ENCODE data around the gene BMPR1A.

Gene BMPR1A

GRCh38 chr10:86830043-86830591 is 73.7 kb downstream of the BMPR1A start:
- H3K4me3 ChIP-seq (ENCODE audit: low read length in 2 of 2), result no peak overlapping the region
- H3K4me1 ChIP-seq (ENCODE audit: control insufficient read depth in 2 of 2, insufficient read depth in 2 of 2, low read length in 2 of 2), result peaks cover 3 to 6% of the 10 kb centered on the region in 2 donors
- H3K27me3 ChIP-seq (ENCODE audit: control insufficient read depth in 2 of 2, insufficient read depth in 2 of 2, low read length in 2 of 2), result no peaks in the 10 kb centered on the region
- no peaks in the 10 kb centered on the region for H3K9me3 ChIP-seq (ENCODE audit: control insufficient read depth in 2 of 2, low read length in 2 of 2)
- no peaks in the 10 kb centered on the region for H3K36me3 ChIP-seq (ENCODE audit: control insufficient read depth in 2 of 2, insufficient read depth in 2 of 2, low read length in 2 of 2)
- no peak overlapping the region for H3K9ac ChIP-seq (ENCODE audit: low read depth in 1 of 2, low read length in 2 of 2)
- no peak overlapping the region for H3K27ac ChIP-seq (ENCODE audit: low read depth in 2 of 2, low read length in 2 of 2)

- Histone ChIP-seq H3K4me1 (ENCODE audit: control insufficient read depth in 2 of 2, insufficient read depth in 2 of 2, low read length in 2 of 2) (peaks cover 3 to 6% of the 10 kb centered on the region in 2 donors), H3K4me3 (ENCODE audit: low read length in 2 of 2) (no peak overlapping the region), H3K9ac (ENCODE audit: low read depth in 1 of 2, low read length in 2 of 2) (no peak overlapping the region), H3K27ac (ENCODE audit: low read depth in 2 of 2, low read length in 2 of 2) (no peak overlapping the region), H3K9me3 (ENCODE audit: control insufficient read depth in 2 of 2, low read length in 2 of 2) (no peaks in the 10 kb centered on the region), H3K36me3 (ENCODE audit: control insufficient read depth in 2 of 2, insufficient read depth in 2 of 2, low read length in 2 of 2) (peaks cover 0 to under 1% of the 10 kb centered on the region in 2 donors), H3K27me3 (ENCODE audit: control insufficient read depth in 2 of 2, insufficient read depth in 2 of 2, low read length in 2 of 2) (no peaks in the 10 kb centered on the region)
Measured at GRCh38 chr10:86833969-86834368, 77.5 kb downstream of the BMPR1A start.

- H3K9ac ChIP-seq (ENCODE audit: low read depth in 1 of 2, low read length in 2 of 2), result no peak overlapping the region
- no peak overlapping the region for H3K4me3 ChIP-seq (ENCODE audit: low read length in 2 of 2)
- H3K27ac ChIP-seq (ENCODE audit: low read depth in 2 of 2, low read length in 2 of 2), result no peak overlapping the region
- peaks cover 2 to 10% of the 10 kb centered on the region in 2 donors for H3K36me3 ChIP-seq (ENCODE audit: control insufficient read depth in 2 of 2, insufficient read depth in 2 of 2, low read length in 2 of 2)
- no peaks in the 10 kb centered on the region for H3K9me3 ChIP-seq (ENCODE audit: control insufficient read depth in 2 of 2, low read length in 2 of 2)
- H3K4me1 ChIP-seq (ENCODE audit: control insufficient read depth in 2 of 2, insufficient read depth in 2 of 2, low read length in 2 of 2), result no peaks in the 10 kb centered on the region
- H3K27me3 ChIP-seq (ENCODE audit: control insufficient read depth in 2 of 2, insufficient read depth in 2 of 2, low read length in 2 of 2), result no peaks in the 10 kb centered on the region
Measured at GRCh38 chr10:86836044-86836443, 79.6 kb downstream of the BMPR1A start.

- H3K9me3 ChIP-seq (ENCODE audit: control insufficient read depth in 2 of 2, low read length in 2 of 2), result no peaks in the 10 kb centered on the region
- H3K9ac ChIP-seq (ENCODE audit: low read depth in 1 of 2, low read length in 2 of 2), result no peak overlapping the region
- H3K27ac ChIP-seq (ENCODE audit: low read depth in 2 of 2, low read length in 2 of 2), result no peak overlapping the region
- no peaks in the 10 kb centered on the region for H3K27me3 ChIP-seq (ENCODE audit: control insufficient read depth in 2 of 2, insufficient read depth in 2 of 2, low read length in 2 of 2)
- H3K4me3 ChIP-seq (ENCODE audit: low read length in 2 of 2), result no peak overlapping the region
- H3K4me1 ChIP-seq (ENCODE audit: control insufficient read depth in 2 of 2, insufficient read depth in 2 of 2, low read length in 2 of 2), result no peaks in the 10 kb centered on the region
- H3K36me3 ChIP-seq (ENCODE audit: control insufficient read depth in 2 of 2, insufficient read depth in 2 of 2, low read length in 2 of 2), result peaks cover 2 to 17% of the 10 kb centered on the region in 2 donors
Measured at GRCh38 chr10:86837663-86838062, 81.2 kb downstream of the BMPR1A start.

- no peak overlapping the region for H3K27ac ChIP-seq (ENCODE audit: low read depth in 2 of 2, low read length in 2 of 2)
- no peak overlapping the region for H3K9ac ChIP-seq (ENCODE audit: low read depth in 1 of 2, low read length in 2 of 2)
- no peak overlapping the region for H3K4me3 ChIP-seq (ENCODE audit: low read length in 2 of 2)
- H3K36me3 ChIP-seq (ENCODE audit: control insufficient read depth in 2 of 2, insufficient read depth in 2 of 2, low read length in 2 of 2), result peaks cover 2 to 19% of the 10 kb centered on the region in 2 donors
- no peaks in the 10 kb centered on the region for H3K27me3 ChIP-seq (ENCODE audit: control insufficient read depth in 2 of 2, insufficient read depth in 2 of 2, low read length in 2 of 2)
- H3K4me1 ChIP-seq (ENCODE audit: control insufficient read depth in 2 of 2, insufficient read depth in 2 of 2, low read length in 2 of 2), result no peaks in the 10 kb centered on the region
- no peaks in the 10 kb centered on the region for H3K9me3 ChIP-seq (ENCODE audit: control insufficient read depth in 2 of 2, low read length in 2 of 2)
Measured at GRCh38 chr10:86840498-86840897, 84.1 kb downstream of the BMPR1A start.

GRCh38 chr10:86846088-86846487 is 89.7 kb downstream of the BMPR1A start:
- no peak overlapping the region for H3K4me3 ChIP-seq (ENCODE audit: low read length in 2 of 2)
- no peak overlapping the region for H3K27ac ChIP-seq (ENCODE audit: low read depth in 2 of 2, low read length in 2 of 2)
- no peaks in the 10 kb centered on the region for H3K27me3 ChIP-seq (ENCODE audit: control insufficient read depth in 2 of 2, insufficient read depth in 2 of 2, low read length in 2 of 2)
- peaks cover 0 to 8% of the 10 kb centered on the region in 2 donors for H3K36me3 ChIP-seq (ENCODE audit: control insufficient read depth in 2 of 2, insufficient read depth in 2 of 2, low read length in 2 of 2)
- H3K4me1 ChIP-seq (ENCODE audit: control insufficient read depth in 2 of 2, insufficient read depth in 2 of 2, low read length in 2 of 2), result no peaks in the 10 kb centered on the region
- no peak overlapping the region for H3K9ac ChIP-seq (ENCODE audit: low read depth in 1 of 2, low read length in 2 of 2)
- no peaks in the 10 kb centered on the region for H3K9me3 ChIP-seq (ENCODE audit: control insufficient read depth in 2 of 2, low read length in 2 of 2)

GRCh38 chr10:86848747-86849146 is 92.3 kb downstream of the BMPR1A start:
- Histone ChIP-seq H3K4me3 (ENCODE audit: low read length in 2 of 2) (no peak overlapping the region), H3K27ac (ENCODE audit: low read depth in 2 of 2, low read length in 2 of 2) (no peak overlapping the region), H3K4me1 (ENCODE audit: control insufficient read depth in 2 of 2, insufficient read depth in 2 of 2, low read length in 2 of 2) (no peaks in the 10 kb centered on the region), H3K27me3 (ENCODE audit: control insufficient read depth in 2 of 2, insufficient read depth in 2 of 2, low read length in 2 of 2) (no peaks in the 10 kb centered on the region), H3K9me3 (ENCODE audit: control insufficient read depth in 2 of 2, low read length in 2 of 2) (no peaks in the 10 kb centered on the region), H3K36me3 (ENCODE audit: control insufficient read depth in 2 of 2, insufficient read depth in 2 of 2, low read length in 2 of 2) (peaks cover 0 to 2% of the 10 kb centered on the region in 2 donors), H3K9ac (ENCODE audit: low read depth in 1 of 2, low read length in 2 of 2) (no peak overlapping the region)

- Histone ChIP-seq H3K4me3 (ENCODE audit: low read length in 2 of 2) (no peak overlapping the region), H3K27ac (ENCODE audit: low read depth in 2 of 2, low read length in 2 of 2) (no peak overlapping the region), H3K27me3 (ENCODE audit: control insufficient read depth in 2 of 2, insufficient read depth in 2 of 2, low read length in 2 of 2) (no peaks in the 10 kb centered on the region), H3K4me1 (ENCODE audit: control insufficient read depth in 2 of 2, insufficient read depth in 2 of 2, low read length in 2 of 2) (no peaks in the 10 kb centered on the region), H3K9me3 (ENCODE audit: control insufficient read depth in 2 of 2, low read length in 2 of 2) (no peaks in the 10 kb centered on the region), H3K36me3 (ENCODE audit: control insufficient read depth in 2 of 2, insufficient read depth in 2 of 2, low read length in 2 of 2) (peaks cover 0 to 2% of the 10 kb centered on the region in 2 donors), H3K9ac (ENCODE audit: low read depth in 1 of 2, low read length in 2 of 2) (no peak overlapping the region)
Measured at GRCh38 chr10:86849181-86849894, 92.9 kb downstream of the BMPR1A start.

GRCh38 chr10:86850481-86850880 is 94.1 kb downstream of the BMPR1A start:
- H3K36me3 ChIP-seq (ENCODE audit: control insufficient read depth in 2 of 2, insufficient read depth in 2 of 2, low read length in 2 of 2), result no peaks in the 10 kb centered on the region
- no peak overlapping the region for H3K27ac ChIP-seq (ENCODE audit: low read depth in 2 of 2, low read length in 2 of 2)
- H3K4me3 ChIP-seq (ENCODE audit: low read length in 2 of 2), result no peak overlapping the region
- no peaks in the 10 kb centered on the region for H3K27me3 ChIP-seq (ENCODE audit: control insufficient read depth in 2 of 2, insufficient read depth in 2 of 2, low read length in 2 of 2)
- H3K9ac ChIP-seq (ENCODE audit: low read depth in 1 of 2, low read length in 2 of 2), result no peak overlapping the region
- H3K9me3 ChIP-seq (ENCODE audit: control insufficient read depth in 2 of 2, low read length in 2 of 2), result no peaks in the 10 kb centered on the region
- H3K4me1 ChIP-seq (ENCODE audit: control insufficient read depth in 2 of 2, insufficient read depth in 2 of 2, low read length in 2 of 2), result no peaks in the 10 kb centered on the region

GRCh38 chr10:86851328-86852207 is 95.1 kb downstream of the BMPR1A start:
- no peak overlapping the region for H3K9ac ChIP-seq (ENCODE audit: low read depth in 1 of 2, low read length in 2 of 2)
- no peak overlapping the region for H3K27ac ChIP-seq (ENCODE audit: low read depth in 2 of 2, low read length in 2 of 2)
- H3K27me3 ChIP-seq (ENCODE audit: control insufficient read depth in 2 of 2, insufficient read depth in 2 of 2, low read length in 2 of 2), result no peaks in the 10 kb centered on the region
- no peaks in the 10 kb centered on the region for H3K36me3 ChIP-seq (ENCODE audit: control insufficient read depth in 2 of 2, insufficient read depth in 2 of 2, low read length in 2 of 2)
- no peaks in the 10 kb centered on the region for H3K9me3 ChIP-seq (ENCODE audit: control insufficient read depth in 2 of 2, low read length in 2 of 2)
- no peak overlapping the region for H3K4me3 ChIP-seq (ENCODE audit: low read length in 2 of 2)
- H3K4me1 ChIP-seq (ENCODE audit: control insufficient read depth in 2 of 2, insufficient read depth in 2 of 2, low read length in 2 of 2), result no peaks in the 10 kb centered on the region
